IMR-90 (cell line): ENCODE results near the gene FRMD5. TPM values are rescaled to one million over a fixed set of nuclear protein-coding genes. Genes with fewer than 3 reads are reported as not detected.
A peak's percentile ranks its signal among the peaks of the same experiment; 100 is the strongest.

Source experiments
- ATAC-seq: fragments of 200-7000 bp; cut with Tn5 transposase; 2 replicates; pipeline ENCODE4 v1.9.1; 2020; ENCODE audit warnings: low read depth, mild to moderate bottlenecking, moderate library complexity
- BruUV-seq: library from RNA; stranded (reverse); fragments of 400-500 nt; replicated peaks from 2 replicates; lab custom pipeline; 2021; lab: Mats Ljungman, UMichigan
- CTCF ChIA-PET: fragments of 300-600 bp; formaldehyde crosslinking; extraction: SDS; loops from one replicate; lab custom pipeline; 2021; ENCODE audit warnings: antibody characterized with exemption; lab: Yijun Ruan, JAX
- POLR2A ChIA-PET: fragments of 300-600 bp; sonication (Branson Sonifier 250); formaldehyde crosslinking; loops from one replicate; lab custom pipeline; 2022; ENCODE audit warnings: antibody characterized with exemption; ENCODE audit not compliant: unreplicated experiment; lab: Charles Lee
- DNase-seq: peaks from one replicate; pipeline ENCODE4 v3.0.0; 2013
- H2AFZ ChIP-seq: replicated peaks from 2 replicates; pipeline ENCODE3; 2013; ENCODE audit warnings: low read length, mild to moderate bottlenecking; ENCODE audit not compliant: poor library complexity
- H2AK5ac ChIP-seq: 2 replicates; pipeline ENCODE4 v1.6.1; 2013; ENCODE audit warnings: low read depth, low read length, inconsistent platforms
- H2AK9ac ChIP-seq: replicated peaks from 2 replicates; pipeline ENCODE3; 2013; ENCODE audit warnings: mild to moderate bottlenecking, low read depth, low read length, moderate library complexity; ENCODE audit not compliant: poor library complexity
- H2BK120ac ChIP-seq: 2 replicates; pipeline ENCODE4 v1.6.1; 2013; ENCODE audit warnings: low read depth, low read length, inconsistent platforms
- H2BK15ac ChIP-seq: 3 replicates; pipeline ENCODE4 v1.6.1; 2013; ENCODE audit warnings: low read depth, low read length, inconsistent platforms
- H2BK20ac ChIP-seq: 2 replicates; pipeline ENCODE4 v1.6.1; 2013; ENCODE audit warnings: low read depth, mild to moderate bottlenecking, inconsistent platforms, low read length, moderate library complexity
- H2BK5ac ChIP-seq: 2 replicates; pipeline ENCODE4 v1.6.1; 2013; ENCODE audit warnings: mild to moderate bottlenecking, low read depth, low read length, inconsistent platforms; ENCODE audit not compliant: poor library complexity, severe bottlenecking
- H3K14ac ChIP-seq: replicated peaks from 2 replicates; pipeline ENCODE4 v1.6.1; 2013; ENCODE audit warnings: low read depth, low read length, inconsistent platforms
- H3K18ac ChIP-seq: 2 replicates; pipeline ENCODE4 v1.6.1; 2013; ENCODE audit warnings: low read depth, low read length, control low read depth
- H3K23ac ChIP-seq: 2 replicates; pipeline ENCODE4 v1.6.1; 2013; ENCODE audit warnings: low read depth, low read length, inconsistent platforms
- H3K27ac ChIP-seq: 2 replicates; pipeline ENCODE4 v1.5.1; 2013; ENCODE audit warnings: mild to moderate bottlenecking, control low read depth, low read length; ENCODE audit not compliant: insufficient read depth
- H3K27me3 ChIP-seq: 2 replicates; pipeline ENCODE4 v1.6.1; 2013; ENCODE audit warnings: low read length; ENCODE audit not compliant: control insufficient read depth, insufficient read depth
- H3K36me3 ChIP-seq: 2 replicates; pipeline ENCODE4 v1.6.1; 2013; ENCODE audit warnings: low read length, mixed read lengths; ENCODE audit not compliant: control insufficient read depth, insufficient read depth
- H3K4ac ChIP-seq: 2 replicates; pipeline ENCODE4 v1.6.1; 2013; ENCODE audit warnings: low read depth, low read length, inconsistent platforms
- H3K4me1 ChIP-seq: 2 replicates; pipeline ENCODE4 v1.6.1; 2013; ENCODE audit warnings: low read length, mixed read lengths; ENCODE audit not compliant: control insufficient read depth, insufficient read depth
- H3K4me2 ChIP-seq: 2 replicates; pipeline ENCODE4 v1.6.1; 2013; ENCODE audit warnings: low read depth, mild to moderate bottlenecking, control low read depth, low read length, moderate library complexity
- H3K4me3 ChIP-seq: 2 replicates; pipeline ENCODE4 v1.5.1; 2013; ENCODE audit warnings: low read depth, mild to moderate bottlenecking, control low read depth, low read length, moderate library complexity; ENCODE audit not compliant: insufficient read depth
- H3K56ac ChIP-seq: 2 replicates; pipeline ENCODE4 v1.6.1; 2013; ENCODE audit warnings: low read length, inconsistent platforms; ENCODE audit not compliant: insufficient read depth; ENCODE audit errors: extremely low read depth
- H3K79me1 ChIP-seq, 2 experiments: 2 replicates each; pipeline ENCODE4 v1.6.1; 2013; ENCODE audit warnings: low read length in 2 of 2, inconsistent platforms in 1 of 2, low read depth in 1 of 2
- H3K9ac ChIP-seq: 2 replicates; pipeline ENCODE4 v1.6.1; 2013; ENCODE audit warnings: low read depth, low read length, control low read depth
- H3K9me1 ChIP-seq: 2 replicates; pipeline ENCODE4 v1.6.1; 2013; ENCODE audit warnings: low read length, inconsistent platforms; ENCODE audit not compliant: insufficient read depth
- H3K9me3 ChIP-seq: 2 replicates; pipeline ENCODE4 v1.6.1; 2013; ENCODE audit warnings: low read length; ENCODE audit not compliant: control insufficient read depth, insufficient read depth
- H4K20me1 ChIP-seq: 2 replicates; pipeline ENCODE4 v1.6.1; 2013; ENCODE audit warnings: low read length, inconsistent platforms; ENCODE audit not compliant: insufficient read depth
- H4K5ac ChIP-seq: 2 replicates; pipeline ENCODE4 v1.6.1; 2013; ENCODE audit warnings: mild to moderate bottlenecking, low read depth, low read length, control low read depth
- H4K8ac ChIP-seq, 2 experiments: 2 replicates each; pipeline ENCODE4 v1.6.1; 2013; ENCODE audit warnings: low read depth in 2 of 2, low read length in 2 of 2, control low read depth in 1 of 2, inconsistent platforms in 1 of 2
- H4K91ac ChIP-seq: 2 replicates; pipeline ENCODE4 v1.6.1; 2013; ENCODE audit warnings: low read depth, low read length, inconsistent platforms; ENCODE audit not compliant: insufficient read depth
- BHLHE40 ChIP-seq: fragments of 150-350 bp; IDR thresholded peaks from 2 replicates; pipeline ENCODE4 v1.6.1; 2016; ENCODE audit warnings: mild to moderate bottlenecking, low read depth, low read length
- CEBPB ChIP-seq: IDR thresholded peaks from 2 replicates; pipeline ENCODE4 v1.6.1; 2012; ENCODE audit warnings: low read depth, low read length, improper control_type of control experiment
- MAFK ChIP-seq: IDR thresholded peaks from 2 replicates; pipeline ENCODE4 v1.6.1; 2012; ENCODE audit warnings: low read depth, low read length, improper control_type of control experiment
- NFE2L2 ChIP-seq: fragments of 150-350 bp; IDR thresholded peaks from 2 replicates; pipeline ENCODE4 v1.6.1; 2016; ENCODE audit warnings: low read depth, mild to moderate bottlenecking, low read length
- RAD21 ChIP-seq: IDR thresholded peaks from 2 replicates; pipeline ENCODE4 v1.6.1; 2012; ENCODE audit warnings: low read length, improper control_type of control experiment
- SMC3 ChIP-seq: fragments of 150-350 bp; IDR thresholded peaks from 2 replicates; pipeline ENCODE4 v1.6.1; 2016; ENCODE audit warnings: low read depth, mild to moderate bottlenecking, antibody characterized with exemption, low read length, moderate library complexity
- WGBS, 2 experiments: methylation state at CpG; one replicate each; pipeline versions ENCODE4 v1.1.5 to v1.1.7; 2013; ENCODE audit warnings: missing lambda C conversion rate in 2 of 2; ENCODE audit not compliant: insufficient read length in 1 of 2; ENCODE audit errors: extremely low coverage in 2 of 2; 5-methylcytosine and 5-hydroxymethylcytosine counted together
- dilution Hi-C: fragments of 300-500 bp; cut with HindIII; formaldehyde crosslinking; loops from one replicate; pipeline ENCODE4 v1.14.3; 2018; ENCODE audit warnings: low sequenced_read_pairs; ENCODE audit not compliant: unreplicated experiment
- in situ Hi-C: fragments of 300-500 bp; cut with MboI; formaldehyde crosslinking; loops from 3 replicates; pipeline ENCODE4 v1.14.3; 2019; ENCODE audit warnings: low sequenced_read_pairs, inconsistent platforms, mixed read lengths
- intact Hi-C: fragments of 100-400 bp; cut with micrococcal nuclease; formaldehyde crosslinking; loops from 2 replicates; pipeline ENCODE4 v1.10.0; 2022
- polyA plus RNA-seq, 3 experiments: library from polyadenylated mRNA; depleted of rRNA; stranded (reverse); fragments of >200 nt; gene quantifications; 2 replicates each; pipeline ENCODE4 v1.2.3, GENCODE V29; 2012; ENCODE audit warnings: low replicate concordance in 1 of 3
- total RNA-seq: library from RNA; depleted of rRNA; stranded (reverse); fragments of >200 nt; gene quantifications from 2 replicates; pipeline ENCODE4 v1.2.3, GENCODE V29; 2012

FRMD5 gene
- total and polyA plus RNA-seq, 2 of the 4 experiments (the other 2 are of a cell fraction): 4.1 to 5.4 TPM

DNA sequence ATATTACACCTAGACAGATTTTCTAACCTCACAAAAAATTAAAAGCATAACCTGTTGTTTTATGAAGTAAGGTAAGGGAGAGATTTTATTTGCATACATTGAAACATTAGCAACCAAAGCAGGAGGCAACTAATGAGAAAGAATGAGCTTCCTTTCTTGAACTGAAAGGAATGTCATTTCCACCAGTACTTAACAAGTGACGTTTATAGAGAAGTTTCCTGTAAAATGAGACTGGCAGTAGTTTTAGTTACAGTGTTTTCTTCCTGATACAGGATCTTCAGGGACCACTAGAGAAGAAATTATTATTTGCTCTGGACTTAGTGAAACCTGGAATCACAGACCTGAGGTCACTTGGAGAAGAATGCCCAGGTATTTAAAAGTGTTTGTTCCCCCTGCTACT, 27.4 kb upstream of the FRMD5 start:
- intact Hi-C loops (no loop called here), dilution Hi-C loops (no loop called here), in situ Hi-C loops (no loop called here)
- no peak overlapping the region for H2BK20ac ChIP-seq
- ATAC-seq: peak; percentile 32; the same call in 1 of the 2 replicates
- no peak overlapping the region for H2BK5ac ChIP-seq
- 0 out of 2 replicates have a peak overlapping the region, but pooled peaks have one; percentile 1 for H3K14ac ChIP-seq
- H3K27me3 ChIP-seq: no peaks in the 10 kb centered on the region; the same call in 1 of the 2 replicates
- H4K5ac ChIP-seq: no peak overlapping the region
- no peaks in the 10 kb centered on the region for H3K79me1 ChIP-seq
- no peak overlapping the region for H2AK5ac ChIP-seq
- no CpG with 5 or more reads among the region's 1 CpG for WGBS, 2 experiments
- H3K9me1 ChIP-seq: no peaks in the 10 kb centered on the region
- H3K4me3 ChIP-seq: no peak overlapping the region
- H3K23ac ChIP-seq: no peak overlapping the region
- no peak overlapping the region for H3K27ac ChIP-seq
- peak; percentile 36 for DNase-seq
- H3K36me3 ChIP-seq: no peaks in the 10 kb centered on the region
- no peak overlapping the region for H2BK120ac ChIP-seq
- no peak overlapping the region for H3K4ac ChIP-seq
- H4K91ac ChIP-seq: no peak overlapping the region
- H2AFZ ChIP-seq: no peak overlapping the region
- H3K9me3 ChIP-seq: no peaks in the 10 kb centered on the region
- no peak overlapping the region for H3K18ac ChIP-seq
- no peak overlapping the region for H3K9ac ChIP-seq
- CTCF ChIA-PET: no interaction called here
- BruUV-seq: no TSS peak
- TF ChIP-seq BHLHE40 (no peak), MAFK (no peak), SMC3 (no peak), RAD21 (no peak), CEBPB (no peak), NFE2L2 (no peak)
- no peaks in the 10 kb centered on the region for H4K20me1 ChIP-seq
- H3K4me1 ChIP-seq: no peaks in the 10 kb centered on the region
- H2BK15ac ChIP-seq: no peak overlapping the region
- no peak overlapping the region for H4K8ac ChIP-seq
- H3K4me2 ChIP-seq: no peak overlapping the region
- POLR2A ChIA-PET: no interaction called here
- H2AK9ac ChIP-seq: no peak overlapping the region
- no peak overlapping the region for H3K56ac ChIP-seq
